HG03159 (cell line): ENCODE data around the gene PLK3.

Experiments used
- ATAC-seq: cut with Tn5 transposase; IDR thresholded peaks from one replicate; pipeline ENCODE4 v1.9.1; 2021; ENCODE audit warnings: mild to moderate bottlenecking, moderate library complexity; ENCODE audit not compliant: unreplicated experiment

The PLK3 gene

GRCh38 chr1:44853201-44853600 is 53.0 kb downstream of the PLK3 start:
- no peak for ATAC-seq

- ATAC-seq = no peak
Measured at GRCh38 chr1:44854970-44855369, 54.8 kb downstream of the PLK3 start.
